ENCODE data around the gene AKAP8.
A peak's percentile ranks its signal among the peaks of the same experiment; 100 is the strongest.

AKAP8 gene

GRCh38 chr19:15404097-15404779, 24.7 kb upstream of the AKAP8 start:
- WGBS (ENCODE audit: insufficient coverage), result 94% methylated on average over 6 of the region's 7 CpGs
- H3K9me3 ChIP-seq (ENCODE audit: control extremely low read depth in 1 of 5, control insufficient read depth in 4 of 5, insufficient read depth in 2 of 5, low read depth in 1 of 5, low read length in 4 of 5), result no peaks in the 10 kb centered on the region
- POLR2A ChIA-PET, result interaction anchor here (0.8 kb wide), 1 partner anchor 72 kb away, joined by 3 read pairs; the partner anchor contains the start of gene BRD4
- no peak overlapping the region for H3K4me3 ChIP-seq (ENCODE audit: control insufficient read depth in 1 of 7, extremely low read depth in 1 of 7, insufficient read depth in 4 of 7, low read depth in 2 of 7, low read length in 6 of 7)
- peak overlapping the region in 1 of 2 experiments; percentile 3 for H3K27ac ChIP-seq (ENCODE audit: insufficient read depth in 1 of 2, low read depth in 1 of 2, low read length in 2 of 2, poor library complexity in 1 of 2, severe bottlenecking in 2 of 2)
- peaks cover 0 to 4% (median 0%) of the 10 kb centered on the region in 4 experiments for H3K4me1 ChIP-seq (ENCODE audit: control extremely low read depth in 1 of 4, control insufficient read depth in 4 of 4, insufficient read depth in 4 of 4, low read length in 3 of 4)
- H3K36me3 ChIP-seq (ENCODE audit: control insufficient read depth in 4 of 4, insufficient read depth in 4 of 4, low read length in 3 of 4), result peaks cover 8 to 76% (median 49%) of the 10 kb centered on the region in 4 experiments
- DNase-seq, result no peak
- CTCF ChIA-PET, result interaction anchor here (0.6 to 1.8 kb wide), 3 partner anchors 11 to 15 kb away, joined by 3 to 5 read pairs (median 4); partner anchors contain the start of gene AKAP8L
- no peaks in the 10 kb centered on the region for H3K27me3 ChIP-seq (replicated peaks in 2 of 5; ENCODE audit: control insufficient read depth in 4 of 5, insufficient read depth in 5 of 5, low read length in 4 of 5)

GRCh38 chr19:15403151-15403531, 23.6 kb upstream of the AKAP8 start:
- H3K4me3 ChIP-seq (ENCODE audit: control insufficient read depth in 1 of 7, extremely low read depth in 1 of 7, insufficient read depth in 4 of 7, low read depth in 2 of 7, low read length in 6 of 7), result no peak overlapping the region
- H3K27ac ChIP-seq (ENCODE audit: insufficient read depth in 1 of 2, low read depth in 1 of 2, low read length in 2 of 2, poor library complexity in 1 of 2, severe bottlenecking in 2 of 2), result no peak overlapping the region
- H3K9me3 ChIP-seq (ENCODE audit: control extremely low read depth in 1 of 5, control insufficient read depth in 4 of 5, insufficient read depth in 2 of 5, low read depth in 1 of 5, low read length in 4 of 5), result no peaks in the 10 kb centered on the region
- ChIA-PET POLR2A (no interaction called here), CTCF (interaction anchor here (0.6 kb wide), 1 partner anchor 150 kb away, joined by 3 read pairs; no protein-coding TSS in a partner anchor)
- no peak for DNase-seq
- 100% methylated on average over 8 of the region's 10 CpGs for WGBS (ENCODE audit: insufficient coverage)
- no peaks in the 10 kb centered on the region for H3K27me3 ChIP-seq (replicated peaks in 2 of 5; ENCODE audit: control insufficient read depth in 4 of 5, insufficient read depth in 5 of 5, low read length in 4 of 5)
- H3K4me1 ChIP-seq (ENCODE audit: control extremely low read depth in 1 of 4, control insufficient read depth in 4 of 4, insufficient read depth in 4 of 4, low read length in 3 of 4), result peaks cover 0 to 4% (median 0%) of the 10 kb centered on the region in 4 experiments
- peaks cover 10 to 82% (median 55%) of the 10 kb centered on the region in 4 experiments for H3K36me3 ChIP-seq (ENCODE audit: control insufficient read depth in 4 of 4, insufficient read depth in 4 of 4, low read length in 3 of 4)

- peaks cover 12 to 86% (median 60%) of the 10 kb centered on the region in 4 experiments for H3K36me3 ChIP-seq (ENCODE audit: control insufficient read depth in 4 of 4, insufficient read depth in 4 of 4, low read length in 3 of 4)
- 97% methylated on average over 11 of the region's 15 CpGs for WGBS (ENCODE audit: insufficient coverage)
- no peaks in the 10 kb centered on the region for H3K9me3 ChIP-seq (ENCODE audit: control extremely low read depth in 1 of 5, control insufficient read depth in 4 of 5, insufficient read depth in 2 of 5, low read depth in 1 of 5, low read length in 4 of 5)
- H3K4me1 ChIP-seq (ENCODE audit: control extremely low read depth in 1 of 4, control insufficient read depth in 4 of 4, insufficient read depth in 4 of 4, low read length in 3 of 4), result peaks cover 0 to 4% (median 0%) of the 10 kb centered on the region in 4 experiments
- H3K27me3 ChIP-seq (replicated peaks in 2 of 5; ENCODE audit: control insufficient read depth in 4 of 5, insufficient read depth in 5 of 5, low read length in 4 of 5), result no peaks in the 10 kb centered on the region
- ChIA-PET CTCF (interaction anchor here (0.6 to 1.4 kb wide), 3 partner anchors 14 to 151 kb away, joined by 3 read pairs; no protein-coding TSS in a partner anchor), POLR2A (no interaction called here)
- H3K27ac ChIP-seq (ENCODE audit: insufficient read depth in 1 of 2, low read depth in 1 of 2, low read length in 2 of 2, poor library complexity in 1 of 2, severe bottlenecking in 2 of 2), result no peak overlapping the region
- H3K4me3 ChIP-seq (ENCODE audit: control insufficient read depth in 1 of 7, extremely low read depth in 1 of 7, insufficient read depth in 4 of 7, low read depth in 2 of 7, low read length in 6 of 7), result no peak overlapping the region
- DNase-seq, result no peak
Measured at GRCh38 chr19:15402411-15403150, 23.0 kb upstream of the AKAP8 start.

- H3K9me3 ChIP-seq (ENCODE audit: control extremely low read depth in 1 of 5, control insufficient read depth in 4 of 5, insufficient read depth in 2 of 5, low read depth in 1 of 5, low read length in 4 of 5), result no peaks in the 10 kb centered on the region
- CTCF ChIA-PET, result interaction anchor here (1.1 to 1.4 kb wide), 2 partner anchors 21 to 67 kb away, joined by 3 read pairs; no protein-coding TSS in a partner anchor
- POLR2A ChIA-PET, result no interaction called here
Measured at GRCh38 chr19:15401397-15401710, 21.8 kb upstream of the AKAP8 start.

GRCh38 chr19:15400521-15401396, 21.2 kb upstream of the AKAP8 start:
- H3K27ac ChIP-seq (ENCODE audit: insufficient read depth in 1 of 2, low read depth in 1 of 2, low read length in 2 of 2, poor library complexity in 1 of 2, severe bottlenecking in 2 of 2), result no peak overlapping the region
- POLR2A ChIA-PET, result interaction anchor here (0.7 kb wide), 2 partner anchors 15 to 42 kb away, joined by 3 to 6 read pairs; no protein-coding TSS in a partner anchor
- H3K4me1 ChIP-seq (ENCODE audit: control extremely low read depth in 1 of 4, control insufficient read depth in 4 of 4, insufficient read depth in 4 of 4, low read length in 3 of 4), result peaks cover 0 to 4% (median 0%) of the 10 kb centered on the region in 4 experiments
- H3K4me3 ChIP-seq (ENCODE audit: control insufficient read depth in 1 of 7, extremely low read depth in 1 of 7, insufficient read depth in 4 of 7, low read depth in 2 of 7, low read length in 6 of 7), result no peak overlapping the region
- H3K9me3 ChIP-seq (ENCODE audit: control extremely low read depth in 1 of 5, control insufficient read depth in 4 of 5, insufficient read depth in 2 of 5, low read depth in 1 of 5, low read length in 4 of 5), result no peaks in the 10 kb centered on the region
- CTCF ChIA-PET, result interaction anchor here (1.1 kb wide), 1 partner anchor 20 kb away, joined by 3 read pairs; no protein-coding TSS in a partner anchor
- H3K27me3 ChIP-seq (replicated peaks in 2 of 5; ENCODE audit: control insufficient read depth in 4 of 5, insufficient read depth in 5 of 5, low read length in 4 of 5), result no peaks in the 10 kb centered on the region
- no peak for DNase-seq
- WGBS (ENCODE audit: insufficient coverage), result over 99% methylated on average over 23 of the region's 29 CpGs
- H3K36me3 ChIP-seq (ENCODE audit: control insufficient read depth in 4 of 4, insufficient read depth in 4 of 4, low read length in 3 of 4), result peaks cover 10 to 93% (median 72%) of the 10 kb centered on the region in 4 experiments

More at GRCh38 chr19:15401397-15401710, 21.8 kb upstream of the AKAP8 start:
- H3K4me1 ChIP-seq (ENCODE audit: control extremely low read depth in 1 of 4, control insufficient read depth in 4 of 4, insufficient read depth in 4 of 4, low read length in 3 of 4), result peaks cover 0 to 4% (median 0%) of the 10 kb centered on the region in 4 experiments
- no peak for DNase-seq
- H3K27me3 ChIP-seq (replicated peaks in 2 of 5; ENCODE audit: control insufficient read depth in 4 of 5, insufficient read depth in 5 of 5, low read length in 4 of 5), result no peaks in the 10 kb centered on the region
- H3K4me3 ChIP-seq (ENCODE audit: control insufficient read depth in 1 of 7, extremely low read depth in 1 of 7, insufficient read depth in 4 of 7, low read depth in 2 of 7, low read length in 6 of 7), result no peak overlapping the region
- peaks cover 12 to 91% (median 69%) of the 10 kb centered on the region in 4 experiments for H3K36me3 ChIP-seq (ENCODE audit: control insufficient read depth in 4 of 4, insufficient read depth in 4 of 4, low read length in 3 of 4)
- no peak overlapping the region for H3K27ac ChIP-seq (ENCODE audit: insufficient read depth in 1 of 2, low read depth in 1 of 2, low read length in 2 of 2, poor library complexity in 1 of 2, severe bottlenecking in 2 of 2)
- WGBS (ENCODE audit: insufficient coverage), result 96% methylated on average over 17 of the region's 17 CpGs

GRCh38 chr19:15399635-15400034, 20.0 kb upstream of the AKAP8 start:
- CTCF ChIA-PET, result no interaction called here
- POLR2A ChIA-PET, result no interaction called here
- peaks cover 14 to 88% (median 74%) of the 10 kb centered on the region in 4 experiments for H3K36me3 ChIP-seq (ENCODE audit: control insufficient read depth in 4 of 4, insufficient read depth in 4 of 4, low read length in 3 of 4)

More at GRCh38 chr19:15399635-15400034, 20.0 kb upstream of the AKAP8 start:
- no peak overlapping the region for H3K27ac ChIP-seq (ENCODE audit: insufficient read depth in 1 of 2, low read depth in 1 of 2, low read length in 2 of 2, poor library complexity in 1 of 2, severe bottlenecking in 2 of 2)
- no peaks in the 10 kb centered on the region for H3K9me3 ChIP-seq (ENCODE audit: control extremely low read depth in 1 of 5, control insufficient read depth in 4 of 5, insufficient read depth in 2 of 5, low read depth in 1 of 5, low read length in 4 of 5)
- H3K4me3 ChIP-seq (ENCODE audit: control insufficient read depth in 1 of 7, extremely low read depth in 1 of 7, insufficient read depth in 4 of 7, low read depth in 2 of 7, low read length in 6 of 7), result no peak overlapping the region
- no peaks in the 10 kb centered on the region for H3K27me3 ChIP-seq (replicated peaks in 2 of 5; ENCODE audit: control insufficient read depth in 4 of 5, insufficient read depth in 5 of 5, low read length in 4 of 5)
- no peak for DNase-seq
- WGBS (ENCODE audit: insufficient coverage), result 99% methylated on average over 11 of the region's 14 CpGs
- H3K4me1 ChIP-seq (ENCODE audit: control extremely low read depth in 1 of 4, control insufficient read depth in 4 of 4, insufficient read depth in 4 of 4, low read length in 3 of 4), result no peaks in the 10 kb centered on the region

All from common myeloid progenitor, CD34-positive (primary cell).